ENCODE data around the gene NFKBIZ. TPM values are rescaled to one million over a fixed set of nuclear protein-coding genes. Genes with fewer than 3 reads are reported as not detected.
"Not testable (repeated sequence)": the region's sequence is repeated elsewhere in the genome, so short reads cannot be mapped to it uniquely, and the experiment has no call there.

NFKBIZ gene
- total RNA-seq, 2 donors from 2014 or later: 26.6 to 28.7 TPM

DNA sequence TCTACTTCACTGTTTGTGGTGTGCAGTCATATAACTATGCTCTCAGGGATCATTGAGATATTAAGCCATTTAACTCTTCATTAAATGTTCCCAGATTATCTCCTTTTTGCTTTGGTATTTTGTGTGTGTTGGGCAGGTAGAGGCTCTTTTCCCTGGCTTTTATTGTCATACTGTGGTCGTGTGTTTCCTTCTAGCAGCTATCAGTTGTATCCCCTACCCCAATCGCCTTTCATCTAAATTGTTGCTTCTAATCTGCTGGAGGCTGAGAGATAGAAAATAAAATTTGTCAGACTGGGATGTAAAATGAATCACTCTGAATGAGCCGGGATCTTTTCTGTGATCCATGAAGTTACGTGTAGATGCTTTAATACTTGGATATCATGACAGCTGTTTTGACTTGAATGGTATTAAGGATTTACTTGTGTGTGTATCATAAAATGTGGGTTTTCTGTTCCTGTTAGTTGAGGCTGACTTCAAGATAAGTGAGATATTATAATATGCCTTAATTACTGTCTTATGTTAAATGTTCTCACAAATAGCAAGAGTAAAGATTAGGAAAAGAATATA, 9.2 kb downstream of the NFKBIZ start:
- Histone ChIP-seq H3K4me3 (no peak overlapping the region), H3K27ac (no peak overlapping the region), H3K36me3 (peaks cover 78% of the 10 kb centered on the region), H3K27me3 (no peaks in the 10 kb centered on the region), H3K9me3 (no peaks in the 10 kb centered on the region), H3K4me1 (peaks cover 0 to 19% of the 10 kb centered on the region in 2 donors)
- no peak for DNase-seq (ENCODE audit: low spot score)
- TF ChIP-seq, protein P1, sequence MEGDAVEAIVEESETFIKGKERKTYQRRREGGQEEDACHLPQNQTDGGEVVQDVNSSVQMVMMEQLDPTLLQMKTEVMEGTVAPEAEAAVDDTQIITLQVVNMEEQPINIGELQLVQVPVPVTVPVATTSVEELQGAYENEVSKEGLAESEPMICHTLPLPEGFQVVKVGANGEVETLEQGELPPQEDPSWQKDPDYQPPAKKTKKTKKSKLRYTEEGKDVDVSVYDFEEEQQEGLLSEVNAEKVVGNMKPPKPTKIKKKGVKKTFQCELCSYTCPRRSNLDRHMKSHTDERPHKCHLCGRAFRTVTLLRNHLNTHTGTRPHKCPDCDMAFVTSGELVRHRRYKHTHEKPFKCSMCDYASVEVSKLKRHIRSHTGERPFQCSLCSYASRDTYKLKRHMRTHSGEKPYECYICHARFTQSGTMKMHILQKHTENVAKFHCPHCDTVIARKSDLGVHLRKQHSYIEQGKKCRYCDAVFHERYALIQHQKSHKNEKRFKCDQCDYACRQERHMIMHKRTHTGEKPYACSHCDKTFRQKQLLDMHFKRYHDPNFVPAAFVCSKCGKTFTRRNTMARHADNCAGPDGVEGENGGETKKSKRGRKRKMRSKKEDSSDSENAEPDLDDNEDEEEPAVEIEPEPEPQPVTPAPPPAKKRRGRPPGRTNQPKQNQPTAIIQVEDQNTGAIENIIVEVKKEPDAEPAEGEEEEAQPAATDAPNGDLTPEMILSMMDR (IDR thresholded peaks at IDR 0.05): no peak

DNA sequence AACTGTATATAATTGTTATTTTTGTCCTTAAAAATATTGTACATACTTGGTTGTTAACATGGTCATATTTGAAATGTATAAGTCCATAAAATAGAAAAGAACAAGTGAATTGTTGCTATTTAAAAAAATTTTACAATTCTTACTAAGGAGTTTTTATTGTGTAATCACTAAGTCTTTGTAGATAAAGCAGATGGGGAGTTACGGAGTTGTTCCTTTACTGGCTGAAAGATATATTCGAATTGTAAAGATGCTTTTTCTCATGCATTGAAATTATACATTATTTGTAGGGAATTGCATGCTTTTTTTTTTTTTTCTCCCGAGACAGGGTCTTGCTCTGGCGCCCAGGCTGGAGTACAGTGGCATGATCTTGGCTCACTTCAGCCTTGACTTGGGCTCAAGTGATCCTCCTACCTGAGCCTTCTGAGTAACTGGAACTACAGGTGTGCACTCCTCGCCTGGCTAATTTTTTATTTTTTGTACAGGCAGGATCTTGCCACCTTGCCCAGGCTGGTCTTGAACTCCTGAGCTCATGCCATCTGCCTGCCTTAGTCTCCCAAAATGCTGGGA, 10.7 kb downstream of the NFKBIZ start:
- DNase-seq (ENCODE audit: low spot score): no peak
- TF ChIP-seq, protein P1 (IDR thresholded peaks at IDR 0.05): no peak
- no peaks in the 10 kb centered on the region for H3K27me3 ChIP-seq
- H3K9me3 ChIP-seq: no peaks in the 10 kb centered on the region
- no peak overlapping the region for H3K4me3 ChIP-seq
- H3K36me3 ChIP-seq: peaks cover 64% of the 10 kb centered on the region
- peaks cover 0 to 18% of the 10 kb centered on the region in 2 donors for H3K4me1 ChIP-seq
- H3K27ac ChIP-seq: no peak overlapping the region

DNA sequence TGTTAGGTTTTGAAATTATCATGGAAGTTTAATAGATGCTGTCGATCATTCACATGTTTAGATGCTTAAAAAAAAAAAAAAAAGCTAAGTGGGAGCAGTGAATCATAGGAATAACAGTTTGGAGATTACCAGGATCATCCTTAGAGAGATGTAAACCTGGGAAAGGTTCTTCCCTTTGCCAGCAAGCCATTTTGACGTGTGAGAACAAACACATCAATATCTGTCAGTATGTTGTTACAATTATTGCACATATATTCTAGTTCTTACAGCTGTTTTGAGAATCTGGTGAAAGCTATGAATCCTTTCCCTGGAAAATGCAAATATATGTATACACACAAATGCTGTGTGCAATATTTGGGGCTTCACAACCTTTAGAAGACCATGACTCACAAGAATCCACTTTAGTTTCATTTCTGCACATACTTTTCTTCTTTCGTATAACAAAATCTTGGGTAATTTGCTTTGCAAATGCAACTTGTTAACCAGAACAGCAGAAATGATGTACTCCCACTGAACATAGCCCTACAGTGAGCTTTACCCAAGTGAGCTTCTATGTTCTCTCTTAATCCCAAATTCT, 12.0 kb downstream of the NFKBIZ start:
- no peak for DNase-seq (ENCODE audit: low spot score)
- H3K27ac ChIP-seq: no peak overlapping the region
- H3K9me3 ChIP-seq: no peaks in the 10 kb centered on the region
- TF ChIP-seq, protein P1 (IDR thresholded peaks at IDR 0.05): no peak
- no peaks in the 10 kb centered on the region for H3K27me3 ChIP-seq
- H3K4me1 ChIP-seq: peaks cover 0 to 9% of the 10 kb centered on the region in 2 donors
- H3K4me3 ChIP-seq: no peak overlapping the region
- peaks cover 51% of the 10 kb centered on the region for H3K36me3 ChIP-seq

DNA sequence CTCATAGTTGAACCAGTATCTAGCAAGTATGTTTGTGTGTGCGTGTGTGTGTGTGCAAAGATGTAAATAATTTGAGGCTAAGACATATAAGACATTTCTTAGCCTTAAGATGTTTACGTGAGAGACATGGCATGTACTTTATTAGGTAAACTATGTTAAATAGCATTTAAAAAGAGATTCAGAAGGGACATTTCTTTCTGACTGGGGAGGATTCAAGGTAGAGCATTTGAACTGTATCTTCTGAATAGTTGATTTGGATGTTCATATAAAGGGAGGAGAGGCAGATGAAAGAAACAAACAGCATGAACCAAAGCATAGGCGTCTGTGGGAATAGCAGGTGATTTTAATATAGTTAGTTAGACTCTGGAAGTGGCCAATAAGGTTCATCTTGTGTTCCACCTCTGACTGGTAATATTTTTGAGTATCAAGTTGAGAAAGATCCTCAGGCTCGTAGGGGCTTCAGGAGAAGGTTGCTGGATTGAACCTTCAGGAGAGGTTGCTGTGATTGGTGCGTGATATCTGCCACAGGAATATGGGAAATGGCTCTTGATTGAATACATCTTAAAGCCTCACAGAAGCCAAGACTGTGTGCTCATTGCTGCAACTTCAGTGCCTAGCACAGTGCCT, 12.6 kb downstream of the NFKBIZ start:
- Histone ChIP-seq H3K4me1 (peaks cover 0 to 8% of the 10 kb centered on the region in 2 donors), H3K4me3 (no peak overlapping the region), H3K27ac (no peak overlapping the region), H3K36me3 (peaks cover 45% of the 10 kb centered on the region), H3K9me3 (no peaks in the 10 kb centered on the region), H3K27me3 (no peaks in the 10 kb centered on the region)
- no peak for DNase-seq (ENCODE audit: low spot score)
- TF ChIP-seq, protein P1 (IDR thresholded peaks at IDR 0.05): no peak

DNA sequence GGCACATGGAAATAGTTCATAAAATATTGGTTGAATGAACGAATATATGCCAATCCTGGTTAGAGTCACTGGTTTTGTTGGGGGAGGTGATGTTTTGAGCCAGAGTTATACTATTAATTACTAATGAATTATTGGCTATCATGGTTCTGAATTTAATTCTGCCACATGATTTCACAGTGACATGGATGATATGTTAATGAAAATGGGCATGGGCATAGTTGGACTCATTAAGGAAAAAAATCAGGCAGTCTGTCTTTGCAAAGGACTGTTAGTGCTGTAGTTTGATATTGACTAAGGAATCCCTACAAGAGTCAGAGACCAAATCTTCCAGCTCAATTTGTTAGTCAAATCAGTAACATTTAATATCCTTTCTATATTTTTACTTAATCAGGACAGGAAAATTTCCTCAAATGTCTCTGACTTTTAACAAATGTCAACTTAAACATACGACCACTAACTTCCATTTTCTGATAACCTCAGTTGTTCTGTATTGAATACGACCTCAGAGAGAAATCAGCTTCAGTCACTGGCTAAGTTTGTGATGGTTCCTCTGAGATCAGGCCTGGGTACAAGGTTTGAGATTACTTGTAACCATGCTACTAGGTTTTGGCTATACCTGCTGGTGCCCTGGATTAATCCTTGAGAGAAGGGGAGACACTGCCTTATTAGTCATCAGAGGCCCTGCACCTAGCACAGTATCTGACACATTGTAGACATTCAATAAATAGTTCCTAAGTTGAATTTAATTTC, 13.3 kb downstream of the NFKBIZ start:
- H3K36me3 ChIP-seq: peaks cover 38% of the 10 kb centered on the region
- H3K27ac ChIP-seq: no peak overlapping the region
- H3K4me3 ChIP-seq: no peak overlapping the region
- peaks cover 0 to 5% of the 10 kb centered on the region in 2 donors for H3K4me1 ChIP-seq
- TF ChIP-seq, protein P1 (IDR thresholded peaks at IDR 0.05): no peak
- no peaks in the 10 kb centered on the region for H3K9me3 ChIP-seq
- no peaks in the 10 kb centered on the region for H3K27me3 ChIP-seq
- DNase-seq (ENCODE audit: low spot score): no peak

DNA sequence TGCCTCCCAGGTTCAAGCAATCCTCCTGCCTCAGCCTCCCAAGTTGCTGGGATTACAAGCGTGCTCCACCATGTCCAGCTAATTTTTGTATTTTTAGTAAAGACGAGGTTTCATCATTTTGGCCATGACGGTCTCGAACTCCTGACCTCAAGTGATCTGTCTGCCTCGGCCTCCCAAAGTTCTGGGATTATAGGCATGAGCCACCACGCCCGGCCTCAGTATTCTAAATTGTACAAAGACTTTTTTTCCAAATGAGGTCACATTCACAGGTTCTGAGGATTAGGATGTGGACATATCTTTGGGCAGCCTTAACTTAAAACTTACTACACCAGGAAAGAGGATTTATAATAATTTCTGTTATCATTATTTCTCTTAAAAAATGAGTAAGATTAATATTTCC, 15.6 kb downstream of the NFKBIZ start:
- Histone ChIP-seq H3K4me1 (peaks cover 0 to 16% of the 10 kb centered on the region in 2 donors), H3K36me3 (peaks cover 14% of the 10 kb centered on the region)
- H3K27me3 ChIP-seq; H3K9me3 ChIP-seq; DNase-seq (ENCODE audit: low spot score); H3K27ac ChIP-seq; H3K4me3 ChIP-seq: not testable (repeated sequence)

Measured in right atrium auricular region (tissue), 2 donors.